HG03196 (cell line): ENCODE results near the gene ARHGAP10.

ENCODE experiments used
- ATAC-seq: cut with Tn5 transposase; IDR thresholded peaks from one replicate; pipeline ENCODE4 v1.9.1; 2021; ENCODE audit not compliant: unreplicated experiment

The ARHGAP10 gene

GRCh38 chr4:148059617-148060180, 327.8 kb downstream of the ARHGAP10 start:
- no peak for ATAC-seq

GRCh38 chr4:148060264-148061140, 328.6 kb downstream of the ARHGAP10 start:
- ATAC-seq = no peak

GRCh38 chr4:148061141-148061481, 329.2 kb downstream of the ARHGAP10 start:
- ATAC-seq = no peak

GRCh38 chr4:148061795-148062194, 329.9 kb downstream of the ARHGAP10 start:
- ATAC-seq = no peak

- no peak for ATAC-seq
Measured at GRCh38 chr4:148062301-148062950, 330.5 kb downstream of the ARHGAP10 start.

GRCh38 chr4:148064451-148064850, 332.6 kb downstream of the ARHGAP10 start:
- no peak for ATAC-seq

GRCh38 chr4:148065075-148065474, 333.2 kb downstream of the ARHGAP10 start:
- ATAC-seq = no peak

GRCh38 chr4:148067301-148067916, 335.5 kb downstream of the ARHGAP10 start:
- ATAC-seq = no peak

- no peak for ATAC-seq
Measured at GRCh38 chr4:148068065-148068911, 336.4 kb downstream of the ARHGAP10 start.

- no peak for ATAC-seq
Measured at GRCh38 chr4:148069086-148069894, 337.4 kb downstream of the ARHGAP10 start.

GRCh38 chr4:148069895-148070178, 337.9 kb downstream of the ARHGAP10 start:
- ATAC-seq = no peak

- no peak for ATAC-seq
Measured at GRCh38 chr4:148071009-148071408, 339.1 kb downstream of the ARHGAP10 start.

GRCh38 chr4:148072789-148073188, 340.9 kb downstream of the ARHGAP10 start:
- no peak for ATAC-seq

- no peak for ATAC-seq
Measured at GRCh38 chr4:148073349-148073748, 341.5 kb downstream of the ARHGAP10 start.

- no peak for ATAC-seq
Measured at GRCh38 chr4:148074462-148074861, 342.6 kb downstream of the ARHGAP10 start.

GRCh38 chr4:148075438-148075837, 343.6 kb downstream of the ARHGAP10 start:
- ATAC-seq = no peak

GRCh38 chr4:148076964-148077363, 345.1 kb downstream of the ARHGAP10 start:
- no peak for ATAC-seq

- no peak for ATAC-seq
Measured at GRCh38 chr4:148077581-148077980, 345.7 kb downstream of the ARHGAP10 start.

GRCh38 chr4:148078061-148078460, 346.2 kb downstream of the ARHGAP10 start:
- no peak for ATAC-seq

GRCh38 chr4:148079961-148080360, 348.1 kb downstream of the ARHGAP10 start:
- ATAC-seq = no peak
